Measurements from ENCODE around the gene TBC1D3B.
"Not testable (repeated sequence)": the region's sequence is repeated elsewhere in the genome, so short reads cannot be mapped to it uniquely, and the experiment has no call there.

The TBC1D3B gene

DNA sequence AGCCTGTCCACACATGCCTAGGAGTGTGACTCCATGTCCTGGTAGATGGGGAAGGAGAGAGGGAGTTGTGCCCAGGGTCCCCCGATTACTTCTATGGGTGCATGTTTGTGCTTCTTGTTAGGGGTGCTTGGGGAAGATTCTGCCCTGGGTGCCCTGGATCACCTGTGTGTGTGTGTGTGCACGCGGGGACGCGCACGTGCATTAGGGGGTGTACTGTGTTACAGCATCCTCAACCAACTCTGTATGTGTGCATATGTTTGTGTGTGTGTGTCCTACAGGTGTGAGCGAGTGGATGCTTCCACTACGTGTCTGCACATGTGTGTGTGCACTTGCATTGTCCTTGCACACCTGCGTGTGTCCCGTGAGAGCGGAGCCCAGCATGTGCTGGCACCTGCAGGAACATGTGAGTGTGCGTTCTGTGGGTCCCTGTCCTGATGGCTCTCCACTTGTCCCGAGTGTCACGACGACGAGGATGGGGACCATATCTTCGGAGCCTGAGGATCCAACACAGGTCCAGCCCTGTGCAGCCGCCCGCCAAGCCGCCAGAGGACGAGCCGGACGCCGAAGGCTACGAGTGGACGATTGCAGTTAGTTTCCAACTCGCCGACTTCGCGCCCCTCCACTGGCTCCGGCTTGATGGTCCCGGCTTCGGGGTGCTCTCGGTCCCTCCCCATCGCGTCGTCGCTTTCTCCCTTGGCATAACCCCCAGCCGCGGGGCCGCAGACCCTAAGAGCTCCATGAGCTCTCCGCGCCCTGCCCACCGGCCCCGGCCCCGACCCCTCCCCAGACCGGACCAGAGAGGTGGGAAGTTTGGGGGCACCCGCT is 6.0 kb upstream of the TBC1D3B start:
- Histone ChIP-seq H4K20me1 (ENCODE audit: low read depth, low read length) (no peaks in the 10 kb centered on the region; the same call in 1 of the 2 replicates), H3K27me3 (ENCODE audit: low read length) (no peaks in the 10 kb centered on the region), H3K36me3 (ENCODE audit: low read length) (no peaks in the 10 kb centered on the region), H3K27ac (ENCODE audit: low read depth, low read length) (no peak overlapping the region), H3K9me3 (ENCODE audit: insufficient read depth, low read length) (no peaks in the 10 kb centered on the region), H3K79me2 (ENCODE audit: insufficient read depth, low read length) (no peaks in the 10 kb centered on the region), H3K9ac (ENCODE audit: low read length) (no peak overlapping the region), H3F3A (ENCODE audit: insufficient read depth) (no peaks in the 10 kb centered on the region), H3K9me2 (replicated peaks; ENCODE audit: insufficient read depth, low read length) (no peaks in the 10 kb centered on the region), H3K4me3 (ENCODE audit: insufficient read depth, low read length, poor library complexity, severe bottlenecking) (no peak overlapping the region), H2AFZ (ENCODE audit: low read depth, low read length, severe bottlenecking) (no peak overlapping the region), H3K4me2 (ENCODE audit: low read depth, low read length, poor library complexity, severe bottlenecking) (no peak overlapping the region)
- TF ChIP-seq, protein P1, sequence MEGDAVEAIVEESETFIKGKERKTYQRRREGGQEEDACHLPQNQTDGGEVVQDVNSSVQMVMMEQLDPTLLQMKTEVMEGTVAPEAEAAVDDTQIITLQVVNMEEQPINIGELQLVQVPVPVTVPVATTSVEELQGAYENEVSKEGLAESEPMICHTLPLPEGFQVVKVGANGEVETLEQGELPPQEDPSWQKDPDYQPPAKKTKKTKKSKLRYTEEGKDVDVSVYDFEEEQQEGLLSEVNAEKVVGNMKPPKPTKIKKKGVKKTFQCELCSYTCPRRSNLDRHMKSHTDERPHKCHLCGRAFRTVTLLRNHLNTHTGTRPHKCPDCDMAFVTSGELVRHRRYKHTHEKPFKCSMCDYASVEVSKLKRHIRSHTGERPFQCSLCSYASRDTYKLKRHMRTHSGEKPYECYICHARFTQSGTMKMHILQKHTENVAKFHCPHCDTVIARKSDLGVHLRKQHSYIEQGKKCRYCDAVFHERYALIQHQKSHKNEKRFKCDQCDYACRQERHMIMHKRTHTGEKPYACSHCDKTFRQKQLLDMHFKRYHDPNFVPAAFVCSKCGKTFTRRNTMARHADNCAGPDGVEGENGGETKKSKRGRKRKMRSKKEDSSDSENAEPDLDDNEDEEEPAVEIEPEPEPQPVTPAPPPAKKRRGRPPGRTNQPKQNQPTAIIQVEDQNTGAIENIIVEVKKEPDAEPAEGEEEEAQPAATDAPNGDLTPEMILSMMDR (IDR thresholded peaks at IDR 0.05; ENCODE audit: insufficient read depth, low read length, poor library complexity, severe bottlenecking) = no peak
- TF ChIP-seq EZH2phosphoT487 (conservative IDR thresholded peaks at IDR 0.05; ENCODE audit: low read length) = no peak

DNA sequence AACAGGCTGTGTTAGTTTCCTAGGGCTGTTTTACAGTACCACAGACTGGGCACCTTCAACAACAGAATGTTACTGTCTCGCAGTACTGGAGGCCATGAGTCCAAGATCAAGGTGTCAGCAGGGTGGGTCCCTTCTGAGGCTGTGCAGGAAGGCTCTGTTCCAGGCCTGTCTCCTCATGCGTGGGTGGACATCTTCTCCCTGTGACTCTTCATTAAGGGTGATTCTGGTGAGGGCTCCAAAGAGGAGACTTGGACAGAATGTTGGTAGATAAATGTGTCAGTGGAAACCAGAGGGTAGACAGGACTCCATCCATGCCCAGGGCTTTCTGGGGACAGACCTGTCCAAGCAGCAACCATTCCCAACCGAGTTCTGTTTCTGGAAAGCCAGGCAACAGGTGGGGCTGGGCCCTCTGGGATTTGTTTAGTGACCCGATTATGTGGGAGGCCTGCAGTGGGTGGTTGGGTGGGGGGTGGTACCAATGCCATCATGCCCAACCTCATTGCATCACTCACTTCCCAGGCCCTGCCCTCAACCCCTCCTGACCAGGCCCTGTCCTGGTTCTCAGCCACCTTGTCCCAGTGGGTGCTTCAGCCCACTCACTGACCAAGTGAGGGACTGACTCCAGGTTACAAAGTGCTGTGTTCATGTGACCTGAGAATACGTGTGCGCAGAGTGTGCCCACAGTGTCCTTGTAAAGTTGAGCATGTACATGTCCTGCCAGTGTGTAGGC is 5.2 kb upstream of the TBC1D3B start:
- not testable (repeated sequence) for H3K9me3 ChIP-seq (ENCODE audit: insufficient read depth, low read length); H3K9ac ChIP-seq (ENCODE audit: low read length); H3K27ac ChIP-seq (ENCODE audit: low read depth, low read length); H3K27me3 ChIP-seq (ENCODE audit: low read length); H3K36me3 ChIP-seq (ENCODE audit: low read length); H3K79me2 ChIP-seq (ENCODE audit: insufficient read depth, low read length); H3F3A ChIP-seq (ENCODE audit: insufficient read depth); H3K4me2 ChIP-seq (ENCODE audit: low read depth, low read length, poor library complexity, severe bottlenecking); H2AFZ ChIP-seq (ENCODE audit: low read depth, low read length, severe bottlenecking); H3K4me3 ChIP-seq (ENCODE audit: insufficient read depth, low read length, poor library complexity, severe bottlenecking); H3K9me2 ChIP-seq (replicated peaks; ENCODE audit: insufficient read depth, low read length); H4K20me1 ChIP-seq (ENCODE audit: low read depth, low read length)

DNA sequence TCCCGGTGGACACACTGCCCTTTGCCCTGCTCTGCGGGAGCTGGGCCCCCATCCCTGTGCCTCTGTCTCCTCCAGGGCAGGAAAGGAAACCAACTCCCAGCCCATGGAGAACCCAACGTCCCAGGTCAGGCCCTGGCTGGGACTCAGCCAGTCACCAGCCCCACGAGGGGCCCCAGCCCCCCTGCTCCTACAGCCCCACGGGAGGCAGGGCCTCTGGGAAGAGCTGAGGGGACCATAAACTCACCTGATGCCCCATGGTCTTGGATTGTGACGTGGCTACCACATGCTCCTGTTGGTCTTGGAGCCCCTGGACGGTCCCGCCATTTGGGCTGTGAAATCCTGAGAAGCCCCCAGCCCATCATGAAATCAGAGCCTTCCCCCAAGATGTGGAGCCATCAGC is 7.6 kb downstream of the TBC1D3B start:
- not testable (repeated sequence) for H3K27me3 ChIP-seq (ENCODE audit: low read length); H3K9me2 ChIP-seq (replicated peaks; ENCODE audit: insufficient read depth, low read length); H3K79me2 ChIP-seq (ENCODE audit: insufficient read depth, low read length); H3F3A ChIP-seq (ENCODE audit: insufficient read depth); H3K36me3 ChIP-seq (ENCODE audit: low read length); H3K4me2 ChIP-seq (ENCODE audit: low read depth, low read length, poor library complexity, severe bottlenecking); H3K9ac ChIP-seq (ENCODE audit: low read length); H2AFZ ChIP-seq (ENCODE audit: low read depth, low read length, severe bottlenecking); H3K4me3 ChIP-seq (ENCODE audit: insufficient read depth, low read length, poor library complexity, severe bottlenecking); H3K9me3 ChIP-seq (ENCODE audit: insufficient read depth, low read length); H3K27ac ChIP-seq (ENCODE audit: low read depth, low read length); H4K20me1 ChIP-seq (ENCODE audit: low read depth, low read length)

DNA sequence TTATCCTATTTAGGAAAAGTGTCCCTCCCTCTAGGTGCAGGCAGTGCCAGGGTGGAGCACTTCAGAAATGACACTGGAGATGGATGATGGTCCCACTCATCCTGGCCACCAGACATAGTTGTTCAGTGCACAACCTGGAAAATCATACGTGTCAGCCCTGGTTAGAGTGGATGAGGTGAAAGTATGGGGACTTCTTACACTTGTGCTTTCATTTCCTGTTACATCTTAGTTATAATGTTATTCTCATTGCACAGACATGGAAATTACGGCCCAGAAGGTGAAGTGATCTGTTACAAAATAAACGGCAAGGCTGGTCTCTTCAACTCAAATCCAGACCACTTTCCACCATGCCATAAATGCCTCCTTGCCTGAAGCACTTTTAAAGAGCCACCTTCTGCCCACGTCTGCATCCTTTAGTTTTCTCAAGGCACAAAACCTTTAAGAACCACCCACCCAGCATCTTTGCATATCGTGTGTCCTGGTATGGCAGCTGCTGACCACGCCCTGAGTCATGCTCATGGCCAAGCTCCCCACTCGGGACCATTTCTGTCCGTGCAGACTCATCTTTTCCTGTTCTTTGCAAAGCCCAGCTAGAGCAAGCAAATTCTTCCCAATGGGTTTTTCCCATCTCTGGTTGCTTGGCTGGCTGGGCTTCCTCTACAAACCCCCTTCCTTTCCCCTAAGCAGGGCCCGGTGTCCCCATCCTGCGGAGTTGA is 22.4 kb downstream of the TBC1D3B start:
- no peak overlapping the region for H3K9ac ChIP-seq (ENCODE audit: low read length)

More for the DNA sequence above, 22.4 kb downstream of the TBC1D3B start:
- TF ChIP-seq, protein P1 (IDR thresholded peaks at IDR 0.05; ENCODE audit: insufficient read depth, low read length, poor library complexity, severe bottlenecking) = no peak
- no peak for TF ChIP-seq EZH2phosphoT487 (conservative IDR thresholded peaks at IDR 0.05; ENCODE audit: low read length)
- no peak overlapping the region for H3K4me3 ChIP-seq (ENCODE audit: insufficient read depth, low read length, poor library complexity, severe bottlenecking)
- H2AFZ ChIP-seq (ENCODE audit: low read depth, low read length, severe bottlenecking) = no peak overlapping the region
- H3K27me3 ChIP-seq (ENCODE audit: low read length) = no peaks in the 10 kb centered on the region
- H3K27ac ChIP-seq (ENCODE audit: low read depth, low read length) = no peak overlapping the region
- no peaks in the 10 kb centered on the region for H3K36me3 ChIP-seq (ENCODE audit: low read length)
- no peaks in the 10 kb centered on the region for H3K9me2 ChIP-seq (replicated peaks; ENCODE audit: insufficient read depth, low read length)
- no peaks in the 10 kb centered on the region for H3K9me3 ChIP-seq (ENCODE audit: insufficient read depth, low read length)
- H3K4me2 ChIP-seq (ENCODE audit: low read depth, low read length, poor library complexity, severe bottlenecking) = no peak overlapping the region
- H4K20me1 ChIP-seq (ENCODE audit: low read depth, low read length) = no peaks in the 10 kb centered on the region
- H3F3A ChIP-seq (ENCODE audit: insufficient read depth) = no peaks in the 10 kb centered on the region
- no peaks in the 10 kb centered on the region for H3K79me2 ChIP-seq (ENCODE audit: insufficient read depth, low read length)

All from SU-DHL-6 (cell line).